CD1c-positive myeloid dendritic cell (primary cell): ENCODE results near the gene SPATA2.
"Not testable (repeated sequence)": the region's sequence is repeated elsewhere in the genome, so short reads cannot be mapped to it uniquely, and the experiment has no call there.

ENCODE experiments used
- DNase-seq: peaks from one replicate; pipeline ENCODE4 v3.0.0-alpha.2; 2016; ENCODE audit errors: extremely low spot score

SPATA2 gene

GRCh38 chr20:49915380-49916145 is at the start of gene SPATA2:
Gene SPATA2, minus strand, starts transcription at chr20:49915529. Its CDS starts 7,039 bp downstream, at chr20:49908490.
- DNase-seq, result peak; percentile 97

GRCh38 chr20:49961413-49961812 is 46.1 kb upstream of the SPATA2 start:
- DNase-seq, result no peak

GRCh38 chr20:49957089-49957938 is 42.0 kb upstream of the SPATA2 start:
- peak; percentile 13 for DNase-seq

- no peak for DNase-seq
Observed at GRCh38 chr20:49956689-49957088, 41.4 kb upstream of the SPATA2 start.

GRCh38 chr20:49955830-49956396 is 40.6 kb upstream of the SPATA2 start:
- DNase-seq, result not testable (repeated sequence)

GRCh38 chr20:49955167-49955566 is 39.8 kb upstream of the SPATA2 start:
- no peak for DNase-seq

- no peak for DNase-seq
Observed at GRCh38 chr20:49951151-49951550, 35.8 kb upstream of the SPATA2 start.

- DNase-seq, result no peak
Observed at GRCh38 chr20:49948809-49949507, 33.6 kb upstream of the SPATA2 start.

- DNase-seq, result no peak
Observed at GRCh38 chr20:49948178-49948577, 32.8 kb upstream of the SPATA2 start.

- DNase-seq, result no peak
Observed at GRCh38 chr20:49945701-49946477, 30.6 kb upstream of the SPATA2 start.

GRCh38 chr20:49945306-49945700 is 30.0 kb upstream of the SPATA2 start:
- DNase-seq, result no peak

- no peak for DNase-seq
Observed at GRCh38 chr20:49942942-49943341, 27.6 kb upstream of the SPATA2 start.

- no peak for DNase-seq
Observed at GRCh38 chr20:49942303-49942702, 27.0 kb upstream of the SPATA2 start.

GRCh38 chr20:49941456-49941855 is 26.1 kb upstream of the SPATA2 start:
- no peak for DNase-seq

GRCh38 chr20:49938173-49939163 is 23.1 kb upstream of the SPATA2 start:
- DNase-seq, result no peak

- peak; percentile 41 for DNase-seq
Observed at GRCh38 chr20:49937027-49937929, 21.9 kb upstream of the SPATA2 start.

GRCh38 chr20:49936153-49937026 is 21.1 kb upstream of the SPATA2 start, which contains the start of gene RNF114:
Gene RNF114, plus strand, starts transcription at chr20:49936397. Its CDS starts 16 bp downstream, at chr20:49936413.
- peak; percentile 97 for DNase-seq

GRCh38 chr20:49935746-49936152 is 20.4 kb upstream of the SPATA2 start:
- no peak for DNase-seq
